NK-92 treated with Interleukin-12 subunit alpha and Interleukin-12 subunit beta, amount 100 ng/mL, for 24 hours (cell line): ENCODE measurements around the gene TLE3.

Experiments used
- DNase-seq: peaks from one replicate; lab custom pipeline; 2025; lab: John Stamatoyannopoulos, UW

The TLE3 gene

DNA sequence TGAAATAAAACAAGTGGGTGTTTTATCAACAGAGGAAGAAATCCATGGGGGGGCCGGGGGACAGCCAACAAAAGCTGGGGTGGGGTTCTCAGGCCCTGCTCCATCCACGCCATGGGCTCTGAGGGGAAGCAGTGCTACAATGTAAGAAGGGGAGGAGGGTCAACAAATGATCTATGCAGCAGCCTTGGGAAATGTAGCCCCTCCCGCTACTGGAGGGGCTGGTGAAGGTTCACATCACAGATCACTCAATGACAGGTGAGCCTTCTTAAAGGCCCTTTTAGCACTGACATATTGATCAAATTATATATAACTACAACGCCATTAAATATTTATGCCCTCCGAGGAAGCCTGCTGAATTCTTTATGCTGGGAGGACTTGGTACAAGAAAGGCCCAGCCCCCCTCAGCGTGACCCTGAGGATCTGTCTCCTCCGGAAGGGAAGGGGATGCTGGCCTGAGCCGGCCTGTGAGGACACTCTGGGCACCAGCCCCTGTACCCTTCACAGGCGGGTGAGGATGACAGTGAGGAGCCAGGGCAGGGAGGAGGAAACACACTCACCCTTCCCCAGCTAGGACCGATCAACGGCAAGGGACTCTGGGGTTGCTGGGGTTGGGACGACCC is 15.3 kb downstream of the TLE3 start:
- no peak for DNase-seq

GRCh38 chr15:70081612-70082011 is 16.1 kb downstream of the TLE3 start:
- no peak for DNase-seq

DNA sequence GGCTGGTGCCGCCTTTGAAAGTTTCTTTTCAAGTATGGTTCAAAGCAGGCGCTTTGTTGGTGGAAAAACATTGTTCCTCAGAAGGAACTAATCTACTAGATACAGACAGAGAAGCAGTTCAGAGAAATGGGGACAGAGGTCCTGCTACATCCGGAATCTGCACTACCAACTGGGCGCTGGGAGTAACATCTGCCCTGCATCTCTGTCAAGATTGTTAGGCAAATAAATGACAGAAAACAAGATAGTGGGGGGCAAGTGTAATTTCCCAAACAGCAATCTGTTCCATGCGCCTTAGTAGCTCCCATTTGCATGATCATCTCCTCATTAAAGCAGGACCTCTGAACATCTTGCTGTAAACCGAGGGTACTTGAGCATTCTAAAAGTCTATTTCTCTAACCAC is 17.4 kb downstream of the TLE3 start:
- no peak for DNase-seq

- DNase-seq: no peak
Measured at GRCh38 chr15:70079888-70080287, 17.8 kb downstream of the TLE3 start.

DNA sequence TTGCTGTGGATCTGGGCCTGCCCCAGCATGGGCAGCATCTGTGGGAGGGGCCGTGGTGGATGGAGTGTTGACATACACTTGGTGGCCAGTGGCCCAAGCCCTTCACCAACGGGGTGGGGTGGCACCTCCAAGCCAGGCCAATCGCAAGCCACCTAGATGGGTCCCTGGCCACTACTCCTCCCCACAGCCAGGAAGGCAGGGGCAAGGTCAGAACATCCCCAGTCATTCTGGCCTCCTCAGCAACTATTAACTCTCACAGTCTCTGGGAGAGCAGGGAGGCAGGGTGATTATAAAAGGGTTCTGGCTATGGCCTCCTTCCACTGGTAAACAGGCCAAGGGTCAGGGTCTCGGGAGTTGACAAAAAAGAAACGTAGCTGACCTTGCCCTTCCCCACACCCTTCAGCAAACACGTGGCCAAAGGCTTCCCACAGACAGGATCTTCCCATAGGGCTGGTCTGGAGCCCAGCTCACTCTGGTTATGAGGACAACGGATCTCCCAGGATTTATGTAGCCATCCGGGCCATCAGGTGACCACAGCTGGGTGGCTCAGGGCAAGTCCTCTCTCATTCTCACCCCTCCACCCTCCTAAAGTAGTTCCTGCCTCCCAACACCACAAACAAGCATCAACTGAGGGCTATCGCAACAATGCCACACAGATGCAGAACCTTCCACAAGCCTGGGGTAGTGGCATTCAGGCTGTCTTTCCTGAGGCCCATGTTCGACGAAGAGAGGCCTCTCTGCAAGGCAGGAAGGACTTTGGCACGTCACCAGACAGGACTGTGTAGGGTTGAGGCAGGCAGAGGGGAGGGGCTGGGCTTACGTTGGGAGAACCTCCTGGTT is 18.9 kb downstream of the TLE3 start:
- no peak for DNase-seq

- DNase-seq: no peak
Measured at GRCh38 chr15:70077188-70078147, 20.2 kb downstream of the TLE3 start.

DNA sequence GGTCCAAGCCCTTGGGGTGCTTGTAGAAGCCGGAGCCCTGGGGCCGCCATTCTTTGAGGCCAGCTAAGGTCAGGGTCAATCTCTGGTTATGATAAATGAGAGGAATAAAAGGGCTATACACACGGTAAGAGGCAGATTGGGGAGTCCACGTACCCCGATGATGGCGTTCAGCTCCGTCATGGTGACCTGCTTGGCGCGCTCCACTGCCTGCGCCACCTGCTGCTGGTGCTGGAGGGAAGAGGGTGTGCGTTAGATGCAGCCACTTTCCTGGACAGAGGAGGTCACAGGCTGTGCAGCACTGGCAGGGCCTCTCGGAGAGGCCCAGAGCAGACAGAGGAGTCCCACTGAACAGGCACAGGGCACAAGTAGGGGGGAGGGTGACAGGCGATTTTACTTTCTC is 23.3 kb downstream of the TLE3 start:
- DNase-seq: no peak

- no peak for DNase-seq
Measured at GRCh38 chr15:70072479-70072878, 25.2 kb downstream of the TLE3 start.

- DNase-seq: no peak
Measured at GRCh38 chr15:70071799-70072198, 25.9 kb downstream of the TLE3 start.

- DNase-seq: no peak
Measured at GRCh38 chr15:70069716-70070115, 28.0 kb downstream of the TLE3 start.

DNA sequence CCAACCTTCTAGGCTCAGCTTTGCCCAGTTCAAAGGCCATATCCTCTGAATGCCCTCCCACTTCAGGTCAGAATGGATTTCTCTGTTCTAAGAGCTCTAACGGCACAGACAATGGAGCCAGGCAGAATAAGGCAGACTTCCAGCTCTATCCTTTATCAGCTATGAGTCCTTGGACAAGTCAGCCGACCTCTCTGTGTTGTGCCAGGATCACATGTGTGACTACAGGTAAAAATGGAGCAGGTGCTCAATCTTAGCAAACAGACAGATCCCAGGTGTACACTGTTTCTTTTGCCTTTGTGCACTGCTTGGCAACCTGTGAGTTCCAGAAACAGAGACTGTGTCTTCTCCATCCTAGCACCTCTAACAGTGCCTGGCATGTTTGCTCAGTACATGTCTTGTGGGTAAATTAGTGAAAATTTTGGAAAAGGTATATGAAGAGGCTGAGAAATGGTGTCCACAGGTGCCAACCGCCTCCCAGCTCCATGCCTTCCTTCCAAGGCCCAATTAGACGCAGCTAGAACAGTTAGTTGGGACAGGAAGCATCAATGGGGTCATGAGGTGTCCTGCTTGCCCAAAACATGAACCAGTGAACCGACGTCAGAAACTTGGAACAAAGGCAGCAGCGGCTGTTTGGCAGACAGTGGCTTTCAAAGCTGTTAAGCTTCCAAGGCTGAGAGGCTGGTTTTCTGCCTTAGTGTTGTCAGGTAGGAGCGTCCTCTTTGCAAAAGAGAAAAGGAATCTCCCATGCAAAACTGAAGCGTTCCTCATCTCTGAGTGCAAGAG is 28.7 kb downstream of the TLE3 start:
- DNase-seq: no peak

DNA sequence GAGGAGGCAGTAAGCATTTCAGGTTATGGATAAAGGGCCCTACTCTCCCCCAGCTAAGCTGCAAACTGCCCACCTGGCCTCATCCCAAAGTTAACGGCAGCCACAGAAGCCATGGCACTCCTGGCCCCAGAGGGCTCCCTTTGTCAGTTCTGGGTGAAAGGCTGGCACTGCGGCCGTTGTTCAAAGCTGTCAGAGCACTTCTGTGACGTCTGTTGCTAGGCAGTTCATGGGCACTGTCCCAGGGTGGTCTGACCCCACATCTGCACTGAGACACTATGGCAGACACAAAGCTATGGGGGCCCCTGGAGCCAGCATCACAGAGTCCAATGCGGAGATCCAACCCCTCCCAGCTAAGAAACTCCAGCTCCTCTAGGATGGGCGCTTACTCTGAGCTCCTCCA is 30.0 kb downstream of the TLE3 start:
- DNase-seq: no peak

DNA sequence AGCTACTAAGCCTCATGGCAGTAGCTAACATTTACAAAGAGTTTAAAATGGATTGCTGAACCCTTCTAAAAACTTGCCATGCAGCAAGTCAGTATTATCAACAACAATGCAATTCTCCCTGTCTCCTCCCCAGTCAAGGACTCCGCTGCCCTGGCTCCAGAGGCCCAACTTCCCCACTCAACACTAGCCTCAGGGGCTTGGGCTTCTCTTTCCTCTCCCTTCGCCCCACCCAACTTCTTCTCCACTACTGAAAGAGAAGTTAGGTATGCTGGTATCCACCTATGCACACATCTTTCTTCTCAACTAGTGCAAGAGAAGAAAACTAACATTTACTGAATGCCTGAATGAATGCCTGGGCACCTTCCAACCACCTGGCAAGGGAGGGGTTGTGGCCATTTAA is 30.7 kb downstream of the TLE3 start:
- DNase-seq: no peak

DNA sequence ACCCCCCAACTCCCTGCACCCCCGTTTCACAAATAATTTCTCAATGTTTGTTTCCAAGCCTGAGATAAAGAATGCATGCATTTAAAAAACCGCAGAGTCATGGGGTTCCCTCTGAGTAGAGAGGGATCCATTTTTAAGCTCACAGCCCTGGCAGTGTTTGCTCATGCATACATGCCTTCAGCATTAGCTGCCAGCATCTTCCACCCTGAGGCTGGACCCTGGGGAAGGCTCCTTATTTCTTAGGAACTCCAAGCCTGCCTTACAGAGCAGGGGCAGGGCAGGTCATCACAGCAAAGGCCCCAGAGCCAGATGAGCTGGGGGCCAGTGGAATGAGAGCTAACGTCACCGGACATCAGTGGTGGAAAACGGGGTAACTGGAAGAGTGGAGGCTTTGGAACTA is 31.3 kb downstream of the TLE3 start:
- DNase-seq: no peak

GRCh38 chr15:70066004-70066403 is 31.7 kb downstream of the TLE3 start:
- DNase-seq: no peak

DNA sequence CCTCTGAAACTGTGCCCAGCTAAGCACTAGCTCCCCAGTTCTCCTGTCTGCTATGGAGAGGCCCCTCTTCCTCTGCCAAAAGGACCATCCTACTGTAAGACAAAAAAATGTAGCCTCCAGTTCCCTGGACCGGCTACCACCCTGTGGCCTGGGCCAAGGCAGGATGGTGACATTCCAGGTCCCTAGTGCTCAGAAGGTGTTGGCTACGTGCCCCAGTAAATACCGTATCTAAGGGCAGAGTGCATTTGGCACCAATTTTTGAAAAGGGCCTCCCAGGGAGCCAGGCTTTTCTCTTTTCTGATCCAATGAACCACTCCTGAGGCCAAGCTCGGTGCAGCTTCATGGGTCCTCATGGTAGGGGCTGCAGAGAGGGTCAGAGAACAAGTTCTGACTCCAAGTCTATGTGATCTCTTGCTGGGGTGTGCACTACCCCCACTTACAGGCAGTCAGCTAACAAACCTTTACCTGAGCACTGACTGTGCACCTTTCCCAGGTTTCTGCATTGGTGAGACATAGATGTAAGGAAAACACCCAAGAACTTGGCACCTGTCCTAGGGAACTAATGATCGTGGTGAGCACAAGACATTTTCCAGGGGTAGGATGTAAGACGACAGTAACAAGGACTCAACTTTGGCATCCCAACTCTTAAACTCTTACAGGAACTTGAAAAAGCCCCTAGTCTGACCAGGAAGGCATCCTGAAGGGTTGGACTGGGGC is 32.6 kb downstream of the TLE3 start:
- DNase-seq: no peak

DNA sequence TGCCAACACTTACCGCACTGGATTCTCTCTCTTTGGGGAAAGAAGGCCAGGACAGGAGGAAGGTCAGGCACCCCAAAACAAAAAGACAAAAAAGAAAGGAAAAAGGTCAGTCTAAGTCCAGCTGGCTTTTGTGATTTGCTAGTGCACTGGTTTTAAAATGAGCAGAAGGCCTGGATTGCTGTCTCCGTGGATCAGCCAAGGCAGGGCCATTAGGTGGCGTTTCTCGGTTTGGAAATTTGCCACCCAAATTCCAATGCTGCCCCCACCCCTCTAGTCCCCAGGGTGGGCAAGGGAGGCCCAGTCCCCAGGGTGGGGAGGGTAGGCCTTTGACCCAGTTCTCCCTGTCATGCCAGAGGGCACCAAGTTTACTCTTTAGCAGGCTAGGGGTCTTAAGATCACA is 33.3 kb downstream of the TLE3 start:
- no peak for DNase-seq

GRCh38 chr15:70063980-70064379 is 33.7 kb downstream of the TLE3 start:
- no peak for DNase-seq

GRCh38 chr15:70063261-70063925 is 34.3 kb downstream of the TLE3 start:
- no peak for DNase-seq

GRCh38 chr15:70062321-70062956 is 35.3 kb downstream of the TLE3 start:
- DNase-seq: no peak
